ENCODE measurements around the gene ELFN1.

The ELFN1 gene

GRCh38 chr7:1675036-1675671, 5.1 kb downstream of the ELFN1 start:
- no peak for DNase-seq (ENCODE audit: extremely low read depth in 1 of 2, low read depth in 1 of 2)

DNA sequence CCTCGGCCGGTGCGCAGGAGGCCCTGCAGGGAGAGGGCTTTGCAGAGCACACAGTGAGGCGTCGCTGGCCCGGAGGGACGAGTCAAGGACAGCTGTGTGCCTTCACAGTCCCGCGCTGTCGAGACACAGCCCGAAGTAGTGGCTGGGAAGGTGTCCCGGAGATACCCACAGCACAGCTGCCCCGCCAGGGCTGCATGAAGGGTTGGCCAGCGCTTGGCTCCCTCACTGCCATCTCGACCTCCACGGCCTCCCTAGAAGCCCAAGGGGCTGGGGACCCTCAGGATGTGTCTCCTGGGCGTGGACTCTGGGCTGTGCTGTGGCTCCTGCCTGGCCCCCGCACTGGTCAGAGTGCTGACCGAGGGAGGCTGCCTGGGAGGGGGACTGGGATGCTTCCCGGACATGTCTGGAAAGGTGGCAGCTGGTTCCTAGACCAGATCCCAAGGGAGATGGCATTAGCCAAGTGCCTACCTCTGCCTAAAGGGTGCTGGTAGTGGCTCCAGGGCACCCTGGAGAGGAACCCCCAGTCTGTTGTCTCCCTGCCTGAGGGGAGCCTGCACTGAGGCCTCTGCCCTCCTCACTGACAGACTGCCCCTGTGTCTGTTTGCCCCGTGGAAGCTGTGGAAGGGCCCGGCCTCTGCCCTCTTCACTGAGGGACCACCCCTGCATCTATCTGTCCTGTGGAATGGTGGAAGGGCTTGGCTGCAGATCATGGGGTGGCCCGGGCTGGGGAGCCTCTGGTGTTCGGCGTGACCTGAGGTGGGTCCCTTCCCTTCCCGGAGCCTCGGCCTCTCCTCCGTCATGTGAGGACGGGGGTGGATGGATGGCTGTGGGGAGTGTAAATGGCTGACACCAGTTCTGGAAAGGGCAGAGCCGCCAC, 5.8 kb downstream of the ELFN1 start:
- DNase-seq (ENCODE audit: extremely low read depth in 1 of 2, low read depth in 1 of 2), result no peak

DNA sequence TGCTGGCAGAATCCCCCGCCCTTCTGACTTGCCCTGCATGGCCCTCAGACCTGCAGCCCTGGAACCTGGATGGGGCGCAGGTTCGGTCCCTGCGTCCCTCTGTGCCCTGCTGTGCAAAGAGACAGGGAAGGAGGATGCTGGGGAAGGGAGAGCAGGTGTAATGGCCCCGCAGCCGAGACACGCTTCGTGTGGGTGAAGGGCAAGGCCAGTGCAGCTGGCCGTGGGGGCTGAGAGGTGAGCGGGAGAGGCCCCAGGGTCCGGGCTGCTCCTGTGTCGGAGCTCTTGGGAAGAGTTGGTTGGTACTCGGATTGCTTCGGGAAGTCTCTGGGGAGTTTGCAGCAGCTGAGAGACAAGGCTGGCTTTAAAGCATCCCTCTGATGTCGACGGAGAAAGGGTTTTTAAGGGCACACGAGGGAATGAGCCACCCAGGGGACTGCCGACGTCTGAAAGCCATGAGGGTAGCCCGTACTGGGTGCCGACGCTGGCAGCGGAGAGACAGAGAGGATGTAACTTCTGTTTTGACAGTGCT, 6.5 kb downstream of the ELFN1 start:
- no peak for DNase-seq (ENCODE audit: extremely low read depth in 1 of 2, low read depth in 1 of 2)

GRCh38 chr7:1677206-1678080, 7.4 kb downstream of the ELFN1 start:
- no peak for DNase-seq (ENCODE audit: extremely low read depth in 1 of 2, low read depth in 1 of 2)

- DNase-seq (ENCODE audit: extremely low read depth in 1 of 2, low read depth in 1 of 2), result no peak
Measured at GRCh38 chr7:1678081-1678543, 8.0 kb downstream of the ELFN1 start.

DNA sequence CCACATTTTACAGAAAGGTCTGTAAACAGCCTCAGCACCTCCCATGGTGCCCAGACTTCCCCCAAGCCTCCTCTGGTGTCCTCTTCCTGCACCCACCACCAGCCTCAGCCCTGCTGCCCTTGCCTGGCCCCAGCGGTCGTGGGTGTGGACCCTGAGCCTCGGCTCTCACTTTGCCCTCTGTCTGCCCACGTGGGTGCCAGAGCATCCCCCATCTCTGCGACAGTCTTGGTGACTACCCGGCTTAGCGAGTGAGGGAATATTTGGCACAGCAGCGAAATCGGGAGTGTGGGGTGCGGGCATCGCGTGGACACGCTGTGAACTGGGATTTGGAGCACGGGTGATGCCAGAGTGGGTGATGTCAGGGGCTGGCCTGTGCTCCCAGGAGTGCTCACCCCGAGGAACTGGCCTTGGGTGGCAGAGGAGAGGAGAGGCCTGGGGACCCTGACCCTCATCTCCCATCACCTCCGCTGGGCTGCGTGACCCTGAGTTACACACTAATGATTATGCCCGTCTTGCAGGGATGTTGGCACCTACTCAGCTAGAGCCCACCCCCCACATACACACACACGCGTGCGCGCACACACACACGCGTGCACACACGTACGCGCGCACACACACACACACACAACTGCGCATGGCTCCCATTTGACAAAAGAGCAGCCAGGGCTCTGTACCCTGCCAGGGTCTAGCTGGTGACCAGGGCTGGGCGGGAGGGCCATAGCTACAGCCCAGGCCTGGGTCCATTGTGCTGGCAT, 8.7 kb downstream of the ELFN1 start:
- no peak for DNase-seq (ENCODE audit: extremely low read depth in 1 of 2, low read depth in 1 of 2)

DNA sequence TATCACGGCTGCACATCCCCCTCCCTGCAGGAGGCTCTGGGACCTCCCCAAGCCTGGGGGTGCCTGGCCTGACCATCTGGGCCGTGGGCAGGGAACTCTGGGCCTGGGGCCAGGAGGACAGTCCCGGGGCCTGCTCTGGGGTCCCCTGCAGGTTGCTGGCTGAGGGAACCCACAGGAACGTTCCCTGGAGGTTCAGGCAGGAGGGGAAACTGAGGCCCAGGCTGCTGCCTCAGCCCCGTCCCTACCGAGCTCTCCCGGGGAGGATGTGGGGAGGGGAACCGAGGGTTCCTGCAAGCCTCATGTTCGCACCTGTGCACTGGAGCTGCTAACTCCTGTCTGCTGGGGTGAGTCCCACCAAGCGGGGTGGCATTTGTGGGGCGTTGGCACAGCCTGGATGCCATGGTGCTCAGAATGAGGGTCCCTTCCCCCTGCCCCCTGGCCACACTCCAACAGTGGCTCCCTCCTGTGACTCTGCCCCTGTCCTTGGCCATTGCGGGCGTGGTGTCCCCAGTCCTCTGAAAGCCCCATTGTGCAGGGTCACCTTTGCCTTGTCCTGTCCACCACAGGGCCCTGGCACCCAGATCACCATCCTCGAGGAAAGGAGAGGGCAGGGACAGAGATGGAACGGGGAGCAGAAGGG, 9.4 kb downstream of the ELFN1 start:
- no peak for DNase-seq (ENCODE audit: extremely low read depth in 1 of 2, low read depth in 1 of 2)

- no peak for DNase-seq (ENCODE audit: extremely low read depth in 1 of 2, low read depth in 1 of 2)
Measured at GRCh38 chr7:1679966-1680730, 10.1 kb downstream of the ELFN1 start.

DNA sequence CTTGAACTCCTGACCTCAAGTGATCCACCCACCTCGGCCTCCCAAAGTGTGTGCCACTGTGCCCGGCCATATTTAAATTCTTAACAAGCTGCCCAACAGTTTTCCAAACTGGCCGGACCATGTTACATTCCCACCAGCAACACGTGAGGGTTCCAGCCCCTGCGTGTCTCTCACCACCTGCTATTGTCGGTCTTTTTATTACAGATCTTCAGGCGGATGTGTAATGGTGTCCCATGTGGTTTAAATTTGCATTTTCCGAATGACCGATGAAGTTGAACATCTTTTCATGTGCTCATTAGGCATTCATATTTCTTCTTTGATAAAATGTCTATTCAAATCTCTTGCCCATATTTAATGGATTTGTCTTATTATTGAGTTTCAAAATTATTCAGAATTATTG, 11.5 kb downstream of the ELFN1 start:
- DNase-seq (ENCODE audit: extremely low read depth in 1 of 2, low read depth in 1 of 2), result no peak

DNA sequence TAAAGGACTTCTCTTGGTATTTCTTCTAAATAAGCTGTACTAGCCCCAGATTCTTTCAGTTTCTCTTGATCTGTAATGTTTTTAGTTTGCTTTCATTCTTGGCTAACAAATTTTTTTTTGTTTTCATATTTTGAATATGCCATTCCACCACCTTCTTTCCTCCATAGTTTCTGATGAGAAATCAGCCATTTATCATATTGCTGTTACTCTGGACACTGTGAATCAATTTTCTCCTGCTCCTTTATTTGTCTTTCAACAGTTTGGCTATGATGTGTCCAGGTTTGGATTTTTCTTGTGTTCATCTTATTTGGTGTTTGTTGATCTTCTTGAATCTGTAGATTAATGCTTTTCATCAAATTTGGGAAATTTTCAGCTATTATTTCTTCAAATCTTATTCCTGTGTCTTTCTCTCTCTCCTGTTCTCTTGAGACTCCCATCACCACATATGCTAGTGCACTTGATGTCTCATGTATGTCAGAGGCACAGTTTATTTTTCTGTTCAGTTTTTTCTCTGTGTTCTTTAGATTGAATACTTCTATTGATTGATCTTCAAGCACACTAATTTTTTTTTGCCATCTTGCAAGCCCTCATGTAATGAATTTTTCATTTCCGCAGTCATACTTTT, 15.0 kb downstream of the ELFN1 start:
- DNase-seq (ENCODE audit: extremely low read depth in 1 of 2, low read depth in 1 of 2), result no peak

GRCh38 chr7:1688542-1688941, 18.5 kb downstream of the ELFN1 start:
- no peak for DNase-seq (ENCODE audit: extremely low read depth in 1 of 2, low read depth in 1 of 2)

GRCh38 chr7:1689311-1689710, 19.2 kb downstream of the ELFN1 start:
- no peak for DNase-seq (ENCODE audit: extremely low read depth in 1 of 2, low read depth in 1 of 2)

DNA sequence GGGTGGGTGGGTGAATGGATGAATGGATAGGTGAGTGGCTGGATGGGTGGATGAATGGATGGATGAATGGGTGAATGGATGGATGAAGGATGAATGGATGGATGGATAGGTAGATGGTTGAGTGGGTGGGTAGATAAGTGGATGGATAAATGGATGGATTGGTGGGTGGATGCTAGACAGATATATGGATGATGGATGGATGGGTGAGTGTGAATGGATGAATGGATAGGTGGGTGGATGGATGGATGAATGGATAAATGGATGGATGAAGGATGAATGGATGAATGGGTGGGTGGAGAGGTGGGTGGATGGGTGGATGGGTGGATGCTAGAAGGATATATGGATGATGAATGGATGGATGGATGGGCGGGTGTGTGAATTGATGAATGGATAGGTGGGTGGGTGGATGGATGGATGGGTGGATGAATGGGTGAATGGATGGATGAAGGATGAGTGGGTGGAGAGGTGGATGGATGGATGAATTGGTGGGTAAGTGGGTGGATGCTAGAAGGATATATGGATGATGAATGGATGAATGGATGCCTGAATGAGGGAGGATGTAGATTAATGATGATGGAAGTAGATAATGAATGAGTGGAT, 20.4 kb downstream of the ELFN1 start:
- DNase-seq (ENCODE audit: extremely low read depth in 1 of 2, low read depth in 1 of 2), result no peak

- no peak for DNase-seq (ENCODE audit: extremely low read depth in 1 of 2, low read depth in 1 of 2)
Measured at GRCh38 chr7:1691096-1691495, 21.0 kb downstream of the ELFN1 start.

DNA sequence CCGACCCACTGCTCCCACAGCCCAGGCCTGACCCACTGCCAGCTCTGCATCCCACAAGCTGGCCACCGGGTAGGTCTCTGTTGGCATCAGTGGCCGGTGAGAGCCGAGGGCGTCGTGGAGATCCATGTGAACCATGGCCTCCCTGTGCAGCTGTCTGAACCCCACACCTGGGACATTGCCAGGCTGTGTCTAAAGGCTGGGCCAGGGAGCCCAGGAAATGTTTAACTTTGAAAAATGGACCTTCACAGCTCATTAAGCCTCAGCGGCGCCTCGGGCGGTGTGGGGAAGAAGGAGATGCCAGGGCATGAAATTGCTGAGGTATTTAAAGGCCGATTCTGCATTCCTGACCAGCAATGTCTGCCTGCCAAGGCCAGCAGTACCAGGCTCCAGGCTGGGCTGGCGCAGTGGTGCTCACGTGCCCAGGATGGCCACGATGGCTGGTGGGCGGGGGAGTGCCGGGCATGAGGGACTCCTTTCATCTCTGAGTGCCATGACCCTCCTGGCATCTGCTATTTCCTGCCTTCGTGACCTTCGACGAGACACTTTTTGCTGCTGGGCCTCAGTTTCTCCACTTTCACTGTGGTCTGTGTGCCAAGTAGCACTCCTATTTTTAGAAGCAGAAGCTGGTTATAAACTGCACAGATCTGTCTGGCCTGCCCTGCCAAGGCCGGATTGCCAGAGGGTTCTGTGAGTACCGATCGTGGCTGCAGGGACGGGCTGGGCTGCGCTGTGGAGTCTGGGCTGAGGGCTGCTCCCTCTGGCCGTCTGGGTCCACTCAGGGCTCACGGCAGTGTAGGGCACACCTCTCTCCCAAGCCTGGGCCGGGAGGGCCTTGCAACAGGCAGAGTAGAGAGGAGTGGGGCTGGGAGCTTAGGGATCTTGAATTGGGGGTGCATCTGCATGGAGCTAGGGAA, 21.8 kb downstream of the ELFN1 start:
- no peak for DNase-seq (ENCODE audit: extremely low read depth in 1 of 2, low read depth in 1 of 2)

- DNase-seq (ENCODE audit: extremely low read depth in 1 of 2, low read depth in 1 of 2), result no peak
Measured at GRCh38 chr7:1692515-1693418, 22.7 kb downstream of the ELFN1 start.

Data from activated CD8-positive, alpha-beta memory T cell treated with anti-CD3 and anti-CD28 coated beads for 1 hour (primary cell).